Measurements from ENCODE around the gene AMPD3. TPM values are rescaled to one million over a fixed set of nuclear protein-coding genes. Genes with fewer than 3 reads are reported as not detected.

Gene AMPD3
- total RNA-seq, 1 donor from 2014 or later, result 3.4 TPM

GRCh38 chr11:10542776-10543175, 87.7 kb downstream of the AMPD3 start:
- H3K27ac ChIP-seq (replicated peaks), result no peak overlapping the region
- no peak for TF ChIP-seq CTCF (IDR thresholded peaks at IDR 0.05; ENCODE audit: borderline replicate concordance)
- no peak overlapping the region for H3K4me3 ChIP-seq

GRCh38 chr11:10543782-10544181, 88.7 kb downstream of the AMPD3 start:
- TF ChIP-seq CTCF (IDR thresholded peaks at IDR 0.05; ENCODE audit: borderline replicate concordance), result no peak
- Histone ChIP-seq H3K27me3 (ENCODE audit: low read depth) (no peaks in the 10 kb centered on the region), H3K4me3 (no peak overlapping the region), H3K9me3 (replicated peaks) (no peaks in the 10 kb centered on the region), H3K36me3 (no peaks in the 10 kb centered on the region), H3K27ac (replicated peaks) (no peak overlapping the region), H3K4me1 (peaks cover 23% of the 10 kb centered on the region)
- intact Hi-C loops (cut with micrococcal nuclease), result no loop called here
- DNase-seq, result no peak

More at GRCh38 chr11:10542776-10543175, 87.7 kb downstream of the AMPD3 start:
- Histone ChIP-seq H3K36me3 (no peaks in the 10 kb centered on the region), H3K27me3 (ENCODE audit: low read depth) (no peaks in the 10 kb centered on the region), H3K9me3 (replicated peaks) (no peaks in the 10 kb centered on the region), H3K4me1 (peaks cover 23% of the 10 kb centered on the region)
- no peak for DNase-seq
- intact Hi-C loops (cut with micrococcal nuclease), result no loop called here

- intact Hi-C loops (cut with micrococcal nuclease), result no loop called here
- H3K36me3 ChIP-seq, result no peaks in the 10 kb centered on the region
- no peak overlapping the region for H3K27ac ChIP-seq (replicated peaks)
- peaks cover 17% of the 10 kb centered on the region for H3K4me1 ChIP-seq
- no peak for TF ChIP-seq CTCF (IDR thresholded peaks at IDR 0.05; ENCODE audit: borderline replicate concordance)
- no peak for DNase-seq
- no peaks in the 10 kb centered on the region for H3K27me3 ChIP-seq (ENCODE audit: low read depth)
- no peak overlapping the region for H3K4me3 ChIP-seq
- H3K9me3 ChIP-seq (replicated peaks), result no peaks in the 10 kb centered on the region
Observed at GRCh38 chr11:10544491-10545465, 89.7 kb downstream of the AMPD3 start.

GRCh38 chr11:10550503-10551289, 95.6 kb downstream of the AMPD3 start:
- H3K36me3 ChIP-seq, result no peaks in the 10 kb centered on the region
- no peak for DNase-seq
- H3K4me3 ChIP-seq, result no peak overlapping the region
- H3K27ac ChIP-seq (replicated peaks), result no peak overlapping the region
- no peak for TF ChIP-seq CTCF (IDR thresholded peaks at IDR 0.05; ENCODE audit: borderline replicate concordance)
- no peaks in the 10 kb centered on the region for H3K27me3 ChIP-seq (ENCODE audit: low read depth)
- intact Hi-C loops (cut with micrococcal nuclease), result no loop called here
- H3K4me1 ChIP-seq, result no peaks in the 10 kb centered on the region
- H3K9me3 ChIP-seq (replicated peaks), result no peaks in the 10 kb centered on the region

- intact Hi-C loops (cut with micrococcal nuclease), result no loop called here
- Histone ChIP-seq H3K36me3 (no peaks in the 10 kb centered on the region), H3K27ac (replicated peaks) (no peak overlapping the region), H3K9me3 (replicated peaks) (no peaks in the 10 kb centered on the region), H3K4me3 (no peak overlapping the region), H3K27me3 (ENCODE audit: low read depth) (no peaks in the 10 kb centered on the region), H3K4me1 (no peaks in the 10 kb centered on the region)
- no peak for DNase-seq
- no peak for TF ChIP-seq CTCF (IDR thresholded peaks at IDR 0.05; ENCODE audit: borderline replicate concordance)
Observed at GRCh38 chr11:10551290-10551592, 96.2 kb downstream of the AMPD3 start.

Data from left ventricle myocardium inferior (tissue), 1 donor.